Measurements from ENCODE around the gene ANP32B.

DNA sequence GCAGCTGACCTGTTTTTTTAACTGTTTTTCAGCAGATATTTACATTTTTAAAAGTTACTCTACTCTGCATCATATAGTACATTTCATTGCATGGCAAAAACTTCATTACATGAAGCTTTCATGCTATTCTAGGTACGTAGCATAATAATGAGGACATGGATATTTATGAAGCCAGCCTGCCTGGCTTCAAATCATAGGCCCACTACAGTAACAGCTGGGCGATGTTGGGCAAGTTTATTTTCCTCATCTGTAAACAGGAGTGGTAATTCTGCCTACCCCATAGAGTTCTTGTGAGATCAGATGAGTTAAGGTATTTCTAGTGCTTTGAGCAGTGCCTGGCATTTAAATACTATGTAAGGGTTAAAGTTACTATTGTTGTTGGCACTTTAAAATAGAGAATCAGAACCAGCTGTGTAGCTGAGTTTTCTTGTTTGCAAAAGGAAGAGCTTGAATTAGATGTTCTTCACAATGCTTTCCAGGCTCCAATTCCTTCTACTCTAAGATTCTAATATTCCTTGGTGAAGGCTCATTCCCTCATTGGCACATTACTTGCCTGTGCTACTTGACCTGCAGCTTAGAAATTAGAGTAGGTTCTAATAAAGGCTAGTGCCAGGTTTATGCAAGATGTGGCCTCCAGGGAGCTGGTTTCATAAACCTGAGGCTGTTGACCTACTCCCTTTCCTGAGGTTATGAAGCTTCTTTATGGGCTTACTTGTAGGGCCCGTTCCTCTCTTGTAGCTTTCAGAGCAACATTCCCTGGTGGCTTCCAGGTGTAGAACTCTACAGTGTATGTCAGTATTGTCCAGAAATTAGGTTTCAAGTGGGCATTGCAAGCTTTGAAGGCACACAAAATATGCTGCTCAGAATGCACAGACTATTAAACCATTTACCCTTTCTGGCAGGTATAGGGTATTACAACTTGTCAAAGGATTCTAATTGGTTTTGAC is 14.5 kb downstream of the ANP32B start:
- TF ChIP-seq, protein P1, sequence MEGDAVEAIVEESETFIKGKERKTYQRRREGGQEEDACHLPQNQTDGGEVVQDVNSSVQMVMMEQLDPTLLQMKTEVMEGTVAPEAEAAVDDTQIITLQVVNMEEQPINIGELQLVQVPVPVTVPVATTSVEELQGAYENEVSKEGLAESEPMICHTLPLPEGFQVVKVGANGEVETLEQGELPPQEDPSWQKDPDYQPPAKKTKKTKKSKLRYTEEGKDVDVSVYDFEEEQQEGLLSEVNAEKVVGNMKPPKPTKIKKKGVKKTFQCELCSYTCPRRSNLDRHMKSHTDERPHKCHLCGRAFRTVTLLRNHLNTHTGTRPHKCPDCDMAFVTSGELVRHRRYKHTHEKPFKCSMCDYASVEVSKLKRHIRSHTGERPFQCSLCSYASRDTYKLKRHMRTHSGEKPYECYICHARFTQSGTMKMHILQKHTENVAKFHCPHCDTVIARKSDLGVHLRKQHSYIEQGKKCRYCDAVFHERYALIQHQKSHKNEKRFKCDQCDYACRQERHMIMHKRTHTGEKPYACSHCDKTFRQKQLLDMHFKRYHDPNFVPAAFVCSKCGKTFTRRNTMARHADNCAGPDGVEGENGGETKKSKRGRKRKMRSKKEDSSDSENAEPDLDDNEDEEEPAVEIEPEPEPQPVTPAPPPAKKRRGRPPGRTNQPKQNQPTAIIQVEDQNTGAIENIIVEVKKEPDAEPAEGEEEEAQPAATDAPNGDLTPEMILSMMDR (IDR thresholded peaks at IDR 0.05), result no peak
- no peak for TF ChIP-seq POLR2A (IDR thresholded peaks at IDR 0.05)

Measured in heart left ventricle (tissue), 13 donors.